Testis (tissue), 2 donors: ENCODE results near the gene VWA8.

ENCODE experiments used
- CTCF ChIP-seq, 3 experiments: fragments of 450-650 bp in 2 of 3; fragments of 200-600 bp in 1 of 3; sonication (generic) in 1 of 3; IDR thresholded peaks; one replicate each; pipeline ENCODE4 v1.5.1; 2016 to 2019; ENCODE audit warnings: antibody characterized with exemption in 3 of 3, mild to moderate bottlenecking in 2 of 3, moderate library complexity in 1 of 3
- POLR2A ChIP-seq: fragments of 450-650 bp; IDR thresholded peaks from one replicate; pipeline ENCODE4 v1.6.1; 2017; ENCODE audit warnings: antibody characterized with exemption, mild to moderate bottlenecking, moderate library complexity

- no peak for TF ChIP-seq CTCF (IDR thresholded peaks at IDR 0.05)
- TF ChIP-seq POLR2A, result no peak
These were observed 393.5 kb downstream of the VWA8 start for GRCh38 chr13:41567363-41567762.
